IMR-90 (cell line): Measurements from ENCODE around the gene SH2D5. TPM values are rescaled to one million over a fixed set of nuclear protein-coding genes. Genes with fewer than 3 reads are reported as not detected.

ENCODE experiments used
- ATAC-seq: fragments of 200-7000 bp; cut with Tn5 transposase; 2 replicates; pipeline ENCODE4 v1.9.1; 2020; ENCODE audit warnings: low read depth, mild to moderate bottlenecking, moderate library complexity
- BruUV-seq: library from RNA; stranded (reverse); fragments of 400-500 nt; replicated peaks from 2 replicates; lab custom pipeline; 2021; lab: Mats Ljungman, UMichigan
- CTCF ChIA-PET: fragments of 300-600 bp; formaldehyde crosslinking; extraction: SDS; loops from one replicate; lab custom pipeline; 2021; ENCODE audit warnings: antibody characterized with exemption; lab: Yijun Ruan, JAX
- POLR2A ChIA-PET: fragments of 300-600 bp; sonication (Branson Sonifier 250); formaldehyde crosslinking; loops from one replicate; lab custom pipeline; 2022; ENCODE audit warnings: antibody characterized with exemption; ENCODE audit not compliant: unreplicated experiment; lab: Charles Lee
- DNase-seq: peaks from one replicate; pipeline ENCODE4 v3.0.0; 2013
- H2AFZ ChIP-seq: replicated peaks from 2 replicates; pipeline ENCODE3; 2013; ENCODE audit warnings: low read length, mild to moderate bottlenecking; ENCODE audit not compliant: poor library complexity
- H2AK5ac ChIP-seq: 2 replicates; pipeline ENCODE4 v1.6.1; 2013; ENCODE audit warnings: low read depth, low read length, inconsistent platforms
- H2AK9ac ChIP-seq: replicated peaks from 2 replicates; pipeline ENCODE3; 2013; ENCODE audit warnings: mild to moderate bottlenecking, low read depth, low read length, moderate library complexity; ENCODE audit not compliant: poor library complexity
- H2BK120ac ChIP-seq: 2 replicates; pipeline ENCODE4 v1.6.1; 2013; ENCODE audit warnings: low read depth, low read length, inconsistent platforms
- H2BK15ac ChIP-seq: 3 replicates; pipeline ENCODE4 v1.6.1; 2013; ENCODE audit warnings: low read depth, low read length, inconsistent platforms
- H2BK20ac ChIP-seq: 2 replicates; pipeline ENCODE4 v1.6.1; 2013; ENCODE audit warnings: low read depth, mild to moderate bottlenecking, inconsistent platforms, low read length, moderate library complexity
- H2BK5ac ChIP-seq: 2 replicates; pipeline ENCODE4 v1.6.1; 2013; ENCODE audit warnings: mild to moderate bottlenecking, low read depth, low read length, inconsistent platforms; ENCODE audit not compliant: poor library complexity, severe bottlenecking
- H3K14ac ChIP-seq: replicated peaks from 2 replicates; pipeline ENCODE4 v1.6.1; 2013; ENCODE audit warnings: low read depth, low read length, inconsistent platforms
- H3K18ac ChIP-seq: 2 replicates; pipeline ENCODE4 v1.6.1; 2013; ENCODE audit warnings: low read depth, low read length, control low read depth
- H3K23ac ChIP-seq: 2 replicates; pipeline ENCODE4 v1.6.1; 2013; ENCODE audit warnings: low read depth, low read length, inconsistent platforms
- H3K27ac ChIP-seq: 2 replicates; pipeline ENCODE4 v1.5.1; 2013; ENCODE audit warnings: mild to moderate bottlenecking, control low read depth, low read length; ENCODE audit not compliant: insufficient read depth
- H3K27me3 ChIP-seq: 2 replicates; pipeline ENCODE4 v1.6.1; 2013; ENCODE audit warnings: low read length; ENCODE audit not compliant: control insufficient read depth, insufficient read depth
- H3K36me3 ChIP-seq: 2 replicates; pipeline ENCODE4 v1.6.1; 2013; ENCODE audit warnings: low read length, mixed read lengths; ENCODE audit not compliant: control insufficient read depth, insufficient read depth
- H3K4ac ChIP-seq: 2 replicates; pipeline ENCODE4 v1.6.1; 2013; ENCODE audit warnings: low read depth, low read length, inconsistent platforms
- H3K4me1 ChIP-seq: 2 replicates; pipeline ENCODE4 v1.6.1; 2013; ENCODE audit warnings: low read length, mixed read lengths; ENCODE audit not compliant: control insufficient read depth, insufficient read depth
- H3K4me2 ChIP-seq: 2 replicates; pipeline ENCODE4 v1.6.1; 2013; ENCODE audit warnings: low read depth, mild to moderate bottlenecking, control low read depth, low read length, moderate library complexity
- H3K4me3 ChIP-seq: 2 replicates; pipeline ENCODE4 v1.5.1; 2013; ENCODE audit warnings: low read depth, mild to moderate bottlenecking, control low read depth, low read length, moderate library complexity; ENCODE audit not compliant: insufficient read depth
- H3K56ac ChIP-seq: 2 replicates; pipeline ENCODE4 v1.6.1; 2013; ENCODE audit warnings: low read length, inconsistent platforms; ENCODE audit not compliant: insufficient read depth; ENCODE audit errors: extremely low read depth
- H3K79me1 ChIP-seq, 2 experiments: 2 replicates each; pipeline ENCODE4 v1.6.1; 2013; ENCODE audit warnings: low read length in 2 of 2, inconsistent platforms in 1 of 2, low read depth in 1 of 2
- H3K9ac ChIP-seq: 2 replicates; pipeline ENCODE4 v1.6.1; 2013; ENCODE audit warnings: low read depth, low read length, control low read depth
- H3K9me1 ChIP-seq: 2 replicates; pipeline ENCODE4 v1.6.1; 2013; ENCODE audit warnings: low read length, inconsistent platforms; ENCODE audit not compliant: insufficient read depth
- H3K9me3 ChIP-seq: 2 replicates; pipeline ENCODE4 v1.6.1; 2013; ENCODE audit warnings: low read length; ENCODE audit not compliant: control insufficient read depth, insufficient read depth
- H4K20me1 ChIP-seq: 2 replicates; pipeline ENCODE4 v1.6.1; 2013; ENCODE audit warnings: low read length, inconsistent platforms; ENCODE audit not compliant: insufficient read depth
- H4K5ac ChIP-seq: 2 replicates; pipeline ENCODE4 v1.6.1; 2013; ENCODE audit warnings: mild to moderate bottlenecking, low read depth, low read length, control low read depth
- H4K8ac ChIP-seq, 2 experiments: 2 replicates each; pipeline ENCODE4 v1.6.1; 2013; ENCODE audit warnings: low read depth in 2 of 2, low read length in 2 of 2, control low read depth in 1 of 2, inconsistent platforms in 1 of 2
- H4K91ac ChIP-seq: 2 replicates; pipeline ENCODE4 v1.6.1; 2013; ENCODE audit warnings: low read depth, low read length, inconsistent platforms; ENCODE audit not compliant: insufficient read depth
- BHLHE40 ChIP-seq: fragments of 150-350 bp; IDR thresholded peaks from 2 replicates; pipeline ENCODE4 v1.6.1; 2016; ENCODE audit warnings: mild to moderate bottlenecking, low read depth, low read length
- CEBPB ChIP-seq: IDR thresholded peaks from 2 replicates; pipeline ENCODE4 v1.6.1; 2012; ENCODE audit warnings: low read depth, low read length, improper control_type of control experiment
- MXI1 ChIP-seq: IDR thresholded peaks from 2 replicates; pipeline ENCODE4 v1.6.1; 2012; ENCODE audit warnings: low read depth, mild to moderate bottlenecking, low read length, moderate library complexity, borderline replicate concordance
- SMC3 ChIP-seq: fragments of 150-350 bp; IDR thresholded peaks from 2 replicates; pipeline ENCODE4 v1.6.1; 2016; ENCODE audit warnings: low read depth, mild to moderate bottlenecking, antibody characterized with exemption, low read length, moderate library complexity
- whole genome bisulfite sequencing, 2 experiments: methylation state at CpG; one replicate each; pipeline versions ENCODE4 v1.1.5 to v1.1.7; 2013; ENCODE audit warnings: missing lambda C conversion rate in 2 of 2; ENCODE audit not compliant: insufficient read length in 1 of 2; ENCODE audit errors: extremely low coverage in 2 of 2; 5-methylcytosine and 5-hydroxymethylcytosine counted together
- dilution Hi-C: fragments of 300-500 bp; cut with HindIII; formaldehyde crosslinking; loops from one replicate; pipeline ENCODE4 v1.14.3; 2018; ENCODE audit warnings: low sequenced_read_pairs; ENCODE audit not compliant: unreplicated experiment
- in situ Hi-C: fragments of 300-500 bp; cut with MboI; formaldehyde crosslinking; loops from 3 replicates; pipeline ENCODE4 v1.14.3; 2019; ENCODE audit warnings: low sequenced_read_pairs, inconsistent platforms, mixed read lengths
- intact Hi-C: fragments of 100-400 bp; cut with micrococcal nuclease; formaldehyde crosslinking; loops from 2 replicates; pipeline ENCODE4 v1.10.0; 2022
- polyA plus RNA-seq, 3 experiments: library from polyadenylated mRNA; depleted of rRNA; stranded (reverse); fragments of >200 nt; gene quantifications; 2 replicates each; pipeline ENCODE4 v1.2.3, GENCODE V29; 2012; ENCODE audit warnings: low replicate concordance in 1 of 3
- total RNA-seq: library from RNA; depleted of rRNA; stranded (reverse); fragments of >200 nt; gene quantifications from 2 replicates; pipeline ENCODE4 v1.2.3, GENCODE V29; 2012

SH2D5 gene
- total and polyA plus RNA-seq, 2 of the 4 experiments (the other 2 are of a cell fraction), result 7.2 to 14.4 TPM

- TF ChIP-seq SMC3, result no peak
- TF ChIP-seq BHLHE40, result peak; percentile 99
Measured at GRCh38 chr1:20732588-20733359, at the start of gene SH2D5 (continued).

- no TSS peak for BruUV-seq
- intact Hi-C loops (no loop called here), in situ Hi-C loops (no loop called here), dilution Hi-C loops (no loop called here)
- DNase-seq, result no peak
- no peak overlapping the region for H2AK9ac ChIP-seq
- H3K4me2 ChIP-seq, result no peak overlapping the region
- no peak overlapping the region for H4K91ac ChIP-seq
- no peak overlapping the region for H3K4me3 ChIP-seq
- H3K9me3 ChIP-seq, result no peaks in the 10 kb centered on the region
- no peak overlapping the region for H2AFZ ChIP-seq
- H3K23ac ChIP-seq, result no peak overlapping the region
- no peak overlapping the region for H3K18ac ChIP-seq
- H3K4ac ChIP-seq, result no peak overlapping the region
- no peak overlapping the region for H2AK5ac ChIP-seq
- peaks cover 2% of the 10 kb centered on the region for H3K4me1 ChIP-seq
- H3K14ac ChIP-seq, result no peak overlapping the region
- no peak overlapping the region for H4K8ac ChIP-seq
- no peak overlapping the region for H3K9ac ChIP-seq
- H3K27ac ChIP-seq, result no peak overlapping the region
- POLR2A ChIA-PET, result no interaction called here
- no peak overlapping the region for H2BK120ac ChIP-seq
- no peak overlapping the region for H2BK5ac ChIP-seq
- H3K27me3 ChIP-seq, result no peaks in the 10 kb centered on the region
- no peak overlapping the region for H4K5ac ChIP-seq
- H3K79me1 ChIP-seq, result peaks cover 24 to 49% of the 10 kb centered on the region in 2 experiments
- H2BK15ac ChIP-seq, result no peak overlapping the region
- H3K36me3 ChIP-seq, result peaks cover 39% of the 10 kb centered on the region
- peaks cover 44% of the 10 kb centered on the region for H4K20me1 ChIP-seq
- TF ChIP-seq MXI1, result no peak
- peak; percentile 44 for TF ChIP-seq CEBPB
- no peak overlapping the region for H3K56ac ChIP-seq
- WGBS, 2 experiments, result no CpG with 5 or more reads among the region's 4 CpGs
- no peak for ATAC-seq
- CTCF ChIA-PET, result interaction anchor here (0.6 kb wide), 1 partner anchor 21 kb away, joined by 5 read pairs; no protein-coding TSS in a partner anchor
- H2BK20ac ChIP-seq, result no peak overlapping the region
- peaks cover 16% of the 10 kb centered on the region for H3K9me1 ChIP-seq
Measured at GRCh38 chr1:20775700-20776099, 43.2 kb upstream of the SH2D5 start.
